ENCODE results near the gene VAC14.
"Not testable (repeated sequence)": the region's sequence is repeated elsewhere in the genome, so short reads cannot be mapped to it uniquely, and the experiment has no call there.

Gene VAC14

GRCh38 chr16:70644763-70645597 is 156.0 kb downstream of the VAC14 start:
- WGBS (ENCODE audit: extremely low coverage, insufficient coverage, insufficient read length) = no CpG with 5 or more reads among the region's 10 CpGs
- no peak overlapping the region for H4K12ac ChIP-seq (ENCODE audit: low read depth, low read length)
- no peaks in the 10 kb centered on the region for H3K79me2 ChIP-seq (ENCODE audit: control insufficient read depth, insufficient read depth, low read length, poor library complexity)
- DNase-seq = no peak
- H3K4me1 ChIP-seq (ENCODE audit: control insufficient read depth in 1 of 2, insufficient read depth in 2 of 2, low read length in 2 of 2) = peaks cover 0 to 2% of the 10 kb centered on the region in 2 experiments
- H4K91ac ChIP-seq (ENCODE audit: low read depth, low read length) = no peak overlapping the region
- H3K36me3 ChIP-seq (ENCODE audit: control insufficient read depth in 1 of 2, insufficient read depth in 2 of 2, low read length in 2 of 2) = no peaks in the 10 kb centered on the region
- H3K79me1 ChIP-seq (ENCODE audit: low read length) = no peaks in the 10 kb centered on the region
- no peak overlapping the region for H2AFZ ChIP-seq (ENCODE audit: insufficient read depth, low read length, poor library complexity)
- no peak overlapping the region for H2BK120ac ChIP-seq (ENCODE audit: insufficient read depth, low read length, poor library complexity)
- H3K9ac ChIP-seq (ENCODE audit: low read length) = no peak overlapping the region
- H3K27me3 ChIP-seq (ENCODE audit: insufficient read depth, low read length) = no peaks in the 10 kb centered on the region
- no peak overlapping the region for H4K8ac ChIP-seq (ENCODE audit: low read depth, low read length)
- H3K14ac ChIP-seq (ENCODE audit: low read length) = no peak overlapping the region
- H2BK5ac ChIP-seq (ENCODE audit: low read depth, low read length, poor library complexity) = no peak overlapping the region
- no peak overlapping the region for H3K23ac ChIP-seq (ENCODE audit: low read length)
- H2BK12ac ChIP-seq (ENCODE audit: low read length) = no peak overlapping the region
- no peak overlapping the region for H3K4me2 ChIP-seq (ENCODE audit: low read length)
- H3K4ac ChIP-seq (ENCODE audit: low read depth, low read length) = no peak overlapping the region
- no peak overlapping the region for H2AK5ac ChIP-seq (ENCODE audit: low read length)
- peaks cover 4% of the 10 kb centered on the region for H3K9me3 ChIP-seq (ENCODE audit: insufficient read depth, low read depth, low read length)
- no peak overlapping the region for H3K4me3 ChIP-seq (ENCODE audit: low read depth, low read length)
- no peak overlapping the region for H3K27ac ChIP-seq (ENCODE audit: low read depth, low read length)
- H3K18ac ChIP-seq (ENCODE audit: low read length) = no peak overlapping the region

DNA sequence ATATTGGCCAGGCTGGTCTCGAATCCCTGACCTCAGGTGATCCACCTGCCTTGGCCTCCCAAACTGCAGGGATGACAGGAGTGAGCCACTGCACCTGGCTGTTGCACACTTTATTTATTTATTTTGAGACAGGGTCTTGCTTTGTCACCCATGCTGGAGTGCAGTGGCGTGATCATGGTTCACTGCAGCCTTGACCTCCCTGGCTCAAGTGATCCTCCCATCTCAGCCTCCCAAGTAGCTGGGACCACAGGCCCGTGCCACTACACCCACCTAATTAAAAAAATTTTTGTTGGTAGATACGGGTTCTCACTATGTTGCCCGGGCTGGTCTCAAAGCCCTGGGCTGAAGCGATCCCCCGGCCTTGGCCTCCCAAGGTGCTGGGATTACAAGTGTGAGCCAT is 157.7 kb downstream of the VAC14 start:
- H3K4me1 ChIP-seq (ENCODE audit: control insufficient read depth in 1 of 2, insufficient read depth in 2 of 2, low read length in 2 of 2); H3K9me3 ChIP-seq (ENCODE audit: insufficient read depth, low read depth, low read length); H3K79me1 ChIP-seq (ENCODE audit: low read length); H4K91ac ChIP-seq (ENCODE audit: low read depth, low read length); H3K23ac ChIP-seq (ENCODE audit: low read length); H2BK120ac ChIP-seq (ENCODE audit: insufficient read depth, low read length, poor library complexity); H2AFZ ChIP-seq (ENCODE audit: insufficient read depth, low read length, poor library complexity); H2BK5ac ChIP-seq (ENCODE audit: low read depth, low read length, poor library complexity); H3K9ac ChIP-seq (ENCODE audit: low read length); H3K4ac ChIP-seq (ENCODE audit: low read depth, low read length); H4K8ac ChIP-seq (ENCODE audit: low read depth, low read length); DNase-seq; H3K4me2 ChIP-seq (ENCODE audit: low read length); H3K4me3 ChIP-seq (ENCODE audit: low read depth, low read length); H3K79me2 ChIP-seq (ENCODE audit: control insufficient read depth, insufficient read depth, low read length, poor library complexity); H3K27ac ChIP-seq (ENCODE audit: low read depth, low read length); H2AK5ac ChIP-seq (ENCODE audit: low read length); H3K18ac ChIP-seq (ENCODE audit: low read length); H3K14ac ChIP-seq (ENCODE audit: low read length); H4K12ac ChIP-seq (ENCODE audit: low read depth, low read length); H3K36me3 ChIP-seq (ENCODE audit: control insufficient read depth in 1 of 2, insufficient read depth in 2 of 2, low read length in 2 of 2); H2BK12ac ChIP-seq (ENCODE audit: low read length); H3K27me3 ChIP-seq (ENCODE audit: insufficient read depth, low read length): not testable (repeated sequence)
- WGBS (ENCODE audit: extremely low coverage, insufficient coverage, insufficient read length) = no CpG with 5 or more reads among the region's 7 CpGs

DNA sequence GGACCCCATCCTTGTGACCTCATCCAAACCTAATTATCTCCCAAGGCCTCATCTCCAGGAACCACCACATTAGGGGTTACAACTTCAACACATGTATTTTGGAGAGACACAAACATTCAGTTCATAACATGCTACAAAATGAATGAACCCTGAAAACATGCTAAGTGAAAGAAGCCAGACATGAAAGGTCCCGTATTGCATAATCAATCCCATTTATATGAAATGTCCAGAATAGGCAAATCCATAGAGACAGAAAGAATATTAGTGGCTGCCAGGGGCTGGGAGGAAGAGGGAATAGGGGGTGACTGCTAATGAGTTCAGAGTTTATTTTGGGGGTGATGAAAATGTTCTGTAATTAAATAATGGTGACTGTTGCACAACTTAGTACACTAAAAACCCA is 158.3 kb downstream of the VAC14 start:
- WGBS (ENCODE audit: extremely low coverage, insufficient coverage, insufficient read length) = no CpG with 5 or more reads among the region's 1 CpG
- no peak overlapping the region for H4K8ac ChIP-seq (ENCODE audit: low read depth, low read length)

DNA sequence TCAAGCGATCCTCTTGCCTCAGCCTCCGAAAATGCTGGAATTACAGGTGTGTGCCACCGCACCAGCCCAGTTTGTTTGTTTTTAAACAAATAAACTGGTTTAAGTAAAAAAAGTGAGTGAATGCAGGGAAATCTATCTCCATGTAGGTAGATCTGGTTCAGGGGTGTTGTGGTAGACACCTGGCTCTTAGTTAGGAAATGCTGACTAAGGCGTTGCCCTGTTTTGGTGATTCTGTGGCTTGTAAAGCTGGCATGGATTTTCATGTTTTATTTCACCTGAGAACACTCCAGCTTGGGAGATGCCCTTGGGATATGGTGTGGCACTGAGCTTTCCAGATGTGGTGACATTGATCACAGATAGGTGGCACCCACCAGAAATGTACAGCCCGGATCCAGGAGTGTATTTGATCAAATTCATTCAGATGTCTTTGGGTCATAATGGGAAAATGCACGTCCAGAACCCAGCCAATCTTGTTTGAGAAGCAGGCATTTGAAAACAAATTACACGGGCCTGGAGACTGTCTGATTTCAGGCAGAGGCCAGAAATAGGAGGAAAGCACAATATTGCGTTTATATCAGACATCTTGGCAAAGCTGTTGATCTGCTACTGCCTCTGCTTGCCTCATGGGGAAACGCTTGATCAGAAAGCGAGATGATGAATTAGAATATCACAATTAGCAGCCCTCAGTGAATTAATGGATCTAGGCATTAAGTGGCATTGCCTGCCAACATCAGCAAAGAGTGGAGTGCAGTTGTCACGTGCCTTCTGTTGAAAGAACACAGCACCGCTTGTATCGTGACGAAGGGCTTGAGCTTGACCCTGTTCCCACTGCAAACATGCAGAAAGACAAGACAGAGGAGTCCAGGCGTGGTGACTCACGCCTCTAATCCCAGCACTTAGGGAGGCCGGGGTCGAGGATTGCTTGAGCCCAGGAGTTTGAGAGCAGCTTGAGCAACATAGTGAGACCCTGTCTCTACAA is 161.9 kb downstream of the VAC14 start:
- H3K18ac ChIP-seq (ENCODE audit: low read length) = no peak overlapping the region
- H3K79me1 ChIP-seq (ENCODE audit: low read length) = no peaks in the 10 kb centered on the region
- no peak overlapping the region for H3K4me3 ChIP-seq (ENCODE audit: low read depth, low read length)
- H3K14ac ChIP-seq (ENCODE audit: low read length) = no peak overlapping the region
- H3K4ac ChIP-seq (ENCODE audit: low read depth, low read length) = no peak overlapping the region
- no peak overlapping the region for H2BK5ac ChIP-seq (ENCODE audit: low read depth, low read length, poor library complexity)
- H3K9ac ChIP-seq (ENCODE audit: low read length) = no peak overlapping the region
- peak overlapping the region; percentile 8 for H3K4me2 ChIP-seq (ENCODE audit: low read length)
- no peak overlapping the region for H4K12ac ChIP-seq (ENCODE audit: low read depth, low read length)
- no peaks in the 10 kb centered on the region for H3K9me3 ChIP-seq (ENCODE audit: insufficient read depth, low read depth, low read length)
- H3K27me3 ChIP-seq (ENCODE audit: insufficient read depth, low read length) = no peaks in the 10 kb centered on the region
- peak; percentile 40 to 80 for DNase-seq
- no peaks in the 10 kb centered on the region for H3K79me2 ChIP-seq (ENCODE audit: control insufficient read depth, insufficient read depth, low read length, poor library complexity)
- WGBS (ENCODE audit: extremely low coverage, insufficient coverage, insufficient read length) = no CpG with 5 or more reads among the region's 18 CpGs
- H2BK12ac ChIP-seq (ENCODE audit: low read length) = no peak overlapping the region
- H4K91ac ChIP-seq (ENCODE audit: low read depth, low read length) = no peak overlapping the region
- H2AK5ac ChIP-seq (ENCODE audit: low read length) = no peak overlapping the region
- H2AFZ ChIP-seq (ENCODE audit: insufficient read depth, low read length, poor library complexity) = no peak overlapping the region
- H3K23ac ChIP-seq (ENCODE audit: low read length) = no peak overlapping the region
- H3K36me3 ChIP-seq (ENCODE audit: control insufficient read depth in 1 of 2, insufficient read depth in 2 of 2, low read length in 2 of 2) = no peaks in the 10 kb centered on the region
- H2BK120ac ChIP-seq (ENCODE audit: insufficient read depth, low read length, poor library complexity) = no peak overlapping the region
- H3K4me1 ChIP-seq (ENCODE audit: control insufficient read depth in 1 of 2, insufficient read depth in 2 of 2, low read length in 2 of 2) = peaks cover 0 to 3% of the 10 kb centered on the region in 2 experiments
- no peak overlapping the region for H4K8ac ChIP-seq (ENCODE audit: low read depth, low read length)
- H3K27ac ChIP-seq (ENCODE audit: low read depth, low read length) = no peak overlapping the region

More for the DNA sequence above, 158.3 kb downstream of the VAC14 start:
- H3K4me1 ChIP-seq (ENCODE audit: control insufficient read depth in 1 of 2, insufficient read depth in 2 of 2, low read length in 2 of 2) = peaks cover 0 to 5% of the 10 kb centered on the region in 2 experiments
- no peak overlapping the region for H4K91ac ChIP-seq (ENCODE audit: low read depth, low read length)
- no peak overlapping the region for H3K4ac ChIP-seq (ENCODE audit: low read depth, low read length)
- H2BK120ac ChIP-seq (ENCODE audit: insufficient read depth, low read length, poor library complexity) = no peak overlapping the region
- no peaks in the 10 kb centered on the region for H3K36me3 ChIP-seq (ENCODE audit: control insufficient read depth in 1 of 2, insufficient read depth in 2 of 2, low read length in 2 of 2)
- H4K12ac ChIP-seq (ENCODE audit: low read depth, low read length) = no peak overlapping the region
- H3K14ac ChIP-seq (ENCODE audit: low read length) = no peak overlapping the region
- no peak overlapping the region for H3K4me2 ChIP-seq (ENCODE audit: low read length)
- H3K9ac ChIP-seq (ENCODE audit: low read length) = no peak overlapping the region
- H3K27ac ChIP-seq (ENCODE audit: low read depth, low read length) = no peak overlapping the region
- H3K79me2 ChIP-seq (ENCODE audit: control insufficient read depth, insufficient read depth, low read length, poor library complexity) = no peaks in the 10 kb centered on the region
- H3K27me3 ChIP-seq (ENCODE audit: insufficient read depth, low read length) = no peaks in the 10 kb centered on the region
- no peak for DNase-seq
- no peak overlapping the region for H3K4me3 ChIP-seq (ENCODE audit: low read depth, low read length)
- H3K18ac ChIP-seq (ENCODE audit: low read length) = no peak overlapping the region
- no peak overlapping the region for H2AK5ac ChIP-seq (ENCODE audit: low read length)
- no peak overlapping the region for H2BK5ac ChIP-seq (ENCODE audit: low read depth, low read length, poor library complexity)
- H2BK12ac ChIP-seq (ENCODE audit: low read length) = no peak overlapping the region
- H3K79me1 ChIP-seq (ENCODE audit: low read length) = no peaks in the 10 kb centered on the region
- no peak overlapping the region for H3K23ac ChIP-seq (ENCODE audit: low read length)
- no peaks in the 10 kb centered on the region for H3K9me3 ChIP-seq (ENCODE audit: insufficient read depth, low read depth, low read length)
- no peak overlapping the region for H2AFZ ChIP-seq (ENCODE audit: insufficient read depth, low read length, poor library complexity)
